Measurements from ENCODE around the gene PSMB9. TPM values are rescaled to one million over a fixed set of nuclear protein-coding genes. Genes with fewer than 3 reads are reported as not detected.

The PSMB9 gene
- total RNA-seq, 1 donor: 20.3 TPM

DNA sequence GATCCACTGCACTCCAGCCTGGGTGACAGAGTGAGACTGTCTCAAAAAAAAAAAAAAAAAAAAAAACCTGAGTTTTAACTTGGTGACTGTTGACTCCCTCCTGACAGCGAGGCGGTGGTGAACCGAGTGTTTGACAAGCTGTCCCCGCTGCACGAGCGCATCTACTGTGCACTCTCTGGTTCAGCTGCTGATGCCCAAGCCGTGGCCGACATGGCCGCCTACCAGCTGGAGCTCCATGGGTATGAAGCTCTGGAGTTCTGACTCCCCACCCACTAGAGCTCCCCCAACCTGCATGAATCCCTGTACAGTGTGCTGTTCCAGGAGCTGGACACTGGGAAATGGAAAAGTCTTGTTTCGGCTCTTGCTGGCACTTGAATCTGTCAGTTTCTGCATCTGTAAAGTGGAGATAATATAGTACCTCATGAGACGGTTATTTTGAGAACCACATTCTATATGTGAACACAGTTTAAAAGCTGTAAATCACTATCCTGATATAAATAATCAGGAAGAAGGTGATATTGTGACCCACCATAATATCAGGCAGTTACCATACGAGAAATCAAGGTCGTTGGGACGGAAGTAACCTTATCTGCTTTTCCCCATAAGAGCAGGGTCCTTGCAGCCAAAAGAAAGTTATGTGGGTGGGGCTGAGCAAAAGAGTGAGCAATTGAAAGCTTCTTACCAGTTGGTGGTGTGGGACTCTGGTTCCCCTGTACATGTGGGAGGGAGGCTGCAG lies 3.3 kb downstream of the PSMB9 start:
- Histone ChIP-seq H3K4me2 (ENCODE audit: insufficient read depth, low read length) (no peak overlapping the region), H4K20me1 (ENCODE audit: insufficient read depth, low read length) (no peaks in the 10 kb centered on the region), H3K79me2 (ENCODE audit: insufficient read depth, low read length) (peaks cover 8% of the 10 kb centered on the region), H3K36me3 (ENCODE audit: insufficient read depth, low read length) (peaks cover 12% of the 10 kb centered on the region), H3K4me3 (ENCODE audit: insufficient read depth, low read length) (no peak overlapping the region), H3K27me3 (ENCODE audit: insufficient read depth, low read length) (no peaks in the 10 kb centered on the region), H3K27ac (ENCODE audit: low read depth, low read length) (no peak overlapping the region), H3K4me1 (ENCODE audit: insufficient read depth, low read length) (peaks cover 7% of the 10 kb centered on the region), H3K9me3 (ENCODE audit: low read depth, low read length) (no peaks in the 10 kb centered on the region), H2AFZ (ENCODE audit: low read length) (no peak overlapping the region)
- TF ChIP-seq, protein P1, sequence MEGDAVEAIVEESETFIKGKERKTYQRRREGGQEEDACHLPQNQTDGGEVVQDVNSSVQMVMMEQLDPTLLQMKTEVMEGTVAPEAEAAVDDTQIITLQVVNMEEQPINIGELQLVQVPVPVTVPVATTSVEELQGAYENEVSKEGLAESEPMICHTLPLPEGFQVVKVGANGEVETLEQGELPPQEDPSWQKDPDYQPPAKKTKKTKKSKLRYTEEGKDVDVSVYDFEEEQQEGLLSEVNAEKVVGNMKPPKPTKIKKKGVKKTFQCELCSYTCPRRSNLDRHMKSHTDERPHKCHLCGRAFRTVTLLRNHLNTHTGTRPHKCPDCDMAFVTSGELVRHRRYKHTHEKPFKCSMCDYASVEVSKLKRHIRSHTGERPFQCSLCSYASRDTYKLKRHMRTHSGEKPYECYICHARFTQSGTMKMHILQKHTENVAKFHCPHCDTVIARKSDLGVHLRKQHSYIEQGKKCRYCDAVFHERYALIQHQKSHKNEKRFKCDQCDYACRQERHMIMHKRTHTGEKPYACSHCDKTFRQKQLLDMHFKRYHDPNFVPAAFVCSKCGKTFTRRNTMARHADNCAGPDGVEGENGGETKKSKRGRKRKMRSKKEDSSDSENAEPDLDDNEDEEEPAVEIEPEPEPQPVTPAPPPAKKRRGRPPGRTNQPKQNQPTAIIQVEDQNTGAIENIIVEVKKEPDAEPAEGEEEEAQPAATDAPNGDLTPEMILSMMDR (IDR thresholded peaks at IDR 0.05; ENCODE audit: extremely low read depth, low read depth, low read length): no peak
- DNase-seq (ENCODE audit: insufficient read length, low spot score, missing footprints): no peak

DNA sequence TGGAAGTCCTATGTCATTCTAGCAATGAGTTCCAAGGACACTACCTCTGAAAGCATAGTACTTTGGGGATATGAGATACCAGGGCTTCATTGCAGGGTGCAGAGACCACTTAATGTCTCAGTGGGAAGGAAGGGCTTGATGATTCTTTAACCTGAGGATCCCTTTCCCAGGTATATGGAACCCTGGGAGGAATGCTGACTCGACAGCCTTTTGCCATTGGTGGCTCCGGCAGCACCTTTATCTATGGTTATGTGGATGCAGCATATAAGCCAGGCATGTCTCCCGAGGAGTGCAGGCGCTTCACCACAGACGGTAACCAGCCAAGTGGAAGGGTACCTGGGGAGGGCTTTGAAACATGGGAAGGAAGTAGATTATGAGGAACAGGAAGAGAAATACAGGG lies 4.2 kb downstream of the PSMB9 start:
- Histone ChIP-seq H2AFZ (ENCODE audit: low read length) (no peak overlapping the region), H3K4me1 (ENCODE audit: insufficient read depth, low read length) (peaks cover 6% of the 10 kb centered on the region), H3K4me2 (ENCODE audit: insufficient read depth, low read length) (no peak overlapping the region), H3K27ac (ENCODE audit: low read depth, low read length) (no peak overlapping the region), H3K9me3 (ENCODE audit: low read depth, low read length) (no peaks in the 10 kb centered on the region), H3K27me3 (ENCODE audit: insufficient read depth, low read length) (no peaks in the 10 kb centered on the region), H4K20me1 (ENCODE audit: insufficient read depth, low read length) (no peaks in the 10 kb centered on the region), H3K36me3 (ENCODE audit: insufficient read depth, low read length) (peaks cover 12% of the 10 kb centered on the region), H3K79me2 (ENCODE audit: insufficient read depth, low read length) (peaks cover 6% of the 10 kb centered on the region), H3K4me3 (ENCODE audit: insufficient read depth, low read length) (no peak overlapping the region)
- TF ChIP-seq, protein P1 (IDR thresholded peaks at IDR 0.05; ENCODE audit: extremely low read depth, low read depth, low read length): no peak
- no peak for DNase-seq (ENCODE audit: insufficient read length, low spot score, missing footprints)

DNA sequence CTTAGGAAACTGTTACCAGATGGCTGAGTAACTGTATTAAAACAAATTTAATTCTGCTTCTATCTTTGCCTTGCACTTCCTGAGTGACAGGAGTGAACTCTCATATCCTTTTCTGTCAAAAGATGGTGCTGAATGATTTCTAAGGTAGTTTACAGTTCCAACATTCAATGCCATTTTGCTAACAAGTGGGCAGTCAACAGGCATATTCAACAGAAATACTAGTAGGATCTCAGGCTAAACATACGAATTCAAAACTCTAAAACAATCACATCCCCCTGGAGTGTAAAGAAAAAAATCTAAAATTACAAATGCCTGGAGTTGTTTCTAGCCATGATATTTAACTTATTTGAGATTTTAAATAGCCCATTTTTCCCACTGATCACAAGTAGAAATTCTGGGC lies 6.7 kb downstream of the PSMB9 start:
- Histone ChIP-seq H3K4me3 (ENCODE audit: insufficient read depth, low read length) (no peak overlapping the region), H2AFZ (ENCODE audit: low read length) (no peak overlapping the region), H3K27me3 (ENCODE audit: insufficient read depth, low read length) (no peaks in the 10 kb centered on the region), H4K20me1 (ENCODE audit: insufficient read depth, low read length) (no peaks in the 10 kb centered on the region), H3K27ac (ENCODE audit: low read depth, low read length) (no peak overlapping the region), H3K4me2 (ENCODE audit: insufficient read depth, low read length) (no peak overlapping the region), H3K79me2 (ENCODE audit: insufficient read depth, low read length) (peaks cover 2% of the 10 kb centered on the region), H3K4me1 (ENCODE audit: insufficient read depth, low read length) (no peaks in the 10 kb centered on the region), H3K9me3 (ENCODE audit: low read depth, low read length) (no peaks in the 10 kb centered on the region), H3K36me3 (ENCODE audit: insufficient read depth, low read length) (peaks cover 12% of the 10 kb centered on the region)
- TF ChIP-seq, protein P1 (IDR thresholded peaks at IDR 0.05; ENCODE audit: extremely low read depth, low read depth, low read length): no peak
- no peak for DNase-seq (ENCODE audit: insufficient read length, low spot score, missing footprints)

DNA sequence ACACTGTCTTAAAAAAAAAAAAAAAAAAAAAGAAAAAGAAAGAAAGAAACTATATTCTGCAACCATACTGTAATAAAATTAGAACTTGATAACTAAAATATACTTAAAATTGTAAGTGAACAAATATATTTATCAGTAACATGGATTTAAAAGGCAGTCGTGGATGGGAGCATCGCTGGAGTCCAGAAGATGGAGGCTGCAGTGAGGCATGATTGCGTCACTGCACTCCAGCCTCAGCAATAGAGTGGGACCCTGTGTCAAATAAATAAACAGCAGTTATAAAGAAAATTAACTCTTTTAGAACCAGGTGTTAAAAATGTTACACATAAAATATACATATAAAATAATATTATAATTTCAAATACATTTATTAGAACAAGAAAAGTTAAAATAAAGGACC lies 8.7 kb downstream of the PSMB9 start:
- no peak overlapping the region for H3K4me3 ChIP-seq (ENCODE audit: insufficient read depth, low read length)
- H3K4me1 ChIP-seq (ENCODE audit: insufficient read depth, low read length): no peaks in the 10 kb centered on the region
- no peaks in the 10 kb centered on the region for H3K79me2 ChIP-seq (ENCODE audit: insufficient read depth, low read length)
- DNase-seq (ENCODE audit: insufficient read length, low spot score, missing footprints): no peak
- no peak overlapping the region for H2AFZ ChIP-seq (ENCODE audit: low read length)
- peaks cover 8% of the 10 kb centered on the region for H3K36me3 ChIP-seq (ENCODE audit: insufficient read depth, low read length)
- peaks cover 4% of the 10 kb centered on the region for H3K27me3 ChIP-seq (ENCODE audit: insufficient read depth, low read length)
- H4K20me1 ChIP-seq (ENCODE audit: insufficient read depth, low read length): no peaks in the 10 kb centered on the region
- no peaks in the 10 kb centered on the region for H3K9me3 ChIP-seq (ENCODE audit: low read depth, low read length)
- TF ChIP-seq, protein P1 (IDR thresholded peaks at IDR 0.05; ENCODE audit: extremely low read depth, low read depth, low read length): no peak
- H3K27ac ChIP-seq (ENCODE audit: low read depth, low read length): no peak overlapping the region
- H3K4me2 ChIP-seq (ENCODE audit: insufficient read depth, low read length): no peak overlapping the region
